IMR-90 (cell line): ENCODE data around the gene CD6. TPM values are rescaled to one million over a fixed set of nuclear protein-coding genes. Genes with fewer than 3 reads are reported as not detected.

Source experiments
- ATAC-seq: fragments of 200-7000 bp; cut with Tn5 transposase; 2 replicates; pipeline ENCODE4 v1.9.1; 2020; ENCODE audit warnings: low read depth, mild to moderate bottlenecking, moderate library complexity
- BruUV-seq: library from RNA; stranded (reverse); fragments of 400-500 nt; replicated peaks from 2 replicates; lab custom pipeline; 2021; lab: Mats Ljungman, UMichigan
- CTCF ChIA-PET: fragments of 300-600 bp; formaldehyde crosslinking; extraction: SDS; loops from one replicate; lab custom pipeline; 2021; ENCODE audit warnings: antibody characterized with exemption; lab: Yijun Ruan, JAX
- POLR2A ChIA-PET: fragments of 300-600 bp; sonication (Branson Sonifier 250); formaldehyde crosslinking; loops from one replicate; lab custom pipeline; 2022; ENCODE audit warnings: antibody characterized with exemption; ENCODE audit not compliant: unreplicated experiment; lab: Charles Lee
- DNase-seq: peaks from one replicate; pipeline ENCODE4 v3.0.0; 2013
- H2AFZ ChIP-seq: replicated peaks from 2 replicates; pipeline ENCODE3; 2013; ENCODE audit warnings: low read length, mild to moderate bottlenecking; ENCODE audit not compliant: poor library complexity
- H2AK5ac ChIP-seq: 2 replicates; pipeline ENCODE4 v1.6.1; 2013; ENCODE audit warnings: low read depth, low read length, inconsistent platforms
- H2AK9ac ChIP-seq: replicated peaks from 2 replicates; pipeline ENCODE3; 2013; ENCODE audit warnings: mild to moderate bottlenecking, low read depth, low read length, moderate library complexity; ENCODE audit not compliant: poor library complexity
- H2BK120ac ChIP-seq: 2 replicates; pipeline ENCODE4 v1.6.1; 2013; ENCODE audit warnings: low read depth, low read length, inconsistent platforms
- H2BK15ac ChIP-seq: 3 replicates; pipeline ENCODE4 v1.6.1; 2013; ENCODE audit warnings: low read depth, low read length, inconsistent platforms
- H2BK20ac ChIP-seq: 2 replicates; pipeline ENCODE4 v1.6.1; 2013; ENCODE audit warnings: low read depth, mild to moderate bottlenecking, inconsistent platforms, low read length, moderate library complexity
- H2BK5ac ChIP-seq: 2 replicates; pipeline ENCODE4 v1.6.1; 2013; ENCODE audit warnings: mild to moderate bottlenecking, low read depth, low read length, inconsistent platforms; ENCODE audit not compliant: poor library complexity, severe bottlenecking
- H3K14ac ChIP-seq: replicated peaks from 2 replicates; pipeline ENCODE4 v1.6.1; 2013; ENCODE audit warnings: low read depth, low read length, inconsistent platforms
- H3K18ac ChIP-seq: 2 replicates; pipeline ENCODE4 v1.6.1; 2013; ENCODE audit warnings: low read depth, low read length, control low read depth
- H3K23ac ChIP-seq: 2 replicates; pipeline ENCODE4 v1.6.1; 2013; ENCODE audit warnings: low read depth, low read length, inconsistent platforms
- H3K27ac ChIP-seq: 2 replicates; pipeline ENCODE4 v1.5.1; 2013; ENCODE audit warnings: mild to moderate bottlenecking, control low read depth, low read length; ENCODE audit not compliant: insufficient read depth
- H3K27me3 ChIP-seq: 2 replicates; pipeline ENCODE4 v1.6.1; 2013; ENCODE audit warnings: low read length; ENCODE audit not compliant: control insufficient read depth, insufficient read depth
- H3K36me3 ChIP-seq: 2 replicates; pipeline ENCODE4 v1.6.1; 2013; ENCODE audit warnings: low read length, mixed read lengths; ENCODE audit not compliant: control insufficient read depth, insufficient read depth
- H3K4ac ChIP-seq: 2 replicates; pipeline ENCODE4 v1.6.1; 2013; ENCODE audit warnings: low read depth, low read length, inconsistent platforms
- H3K4me1 ChIP-seq: 2 replicates; pipeline ENCODE4 v1.6.1; 2013; ENCODE audit warnings: low read length, mixed read lengths; ENCODE audit not compliant: control insufficient read depth, insufficient read depth
- H3K4me2 ChIP-seq: 2 replicates; pipeline ENCODE4 v1.6.1; 2013; ENCODE audit warnings: low read depth, mild to moderate bottlenecking, control low read depth, low read length, moderate library complexity
- H3K4me3 ChIP-seq: 2 replicates; pipeline ENCODE4 v1.5.1; 2013; ENCODE audit warnings: low read depth, mild to moderate bottlenecking, control low read depth, low read length, moderate library complexity; ENCODE audit not compliant: insufficient read depth
- H3K56ac ChIP-seq: 2 replicates; pipeline ENCODE4 v1.6.1; 2013; ENCODE audit warnings: low read length, inconsistent platforms; ENCODE audit not compliant: insufficient read depth; ENCODE audit errors: extremely low read depth
- H3K79me1 ChIP-seq, 2 experiments: 2 replicates each; pipeline ENCODE4 v1.6.1; 2013; ENCODE audit warnings: low read length in 2 of 2, inconsistent platforms in 1 of 2, low read depth in 1 of 2
- H3K9ac ChIP-seq: 2 replicates; pipeline ENCODE4 v1.6.1; 2013; ENCODE audit warnings: low read depth, low read length, control low read depth
- H3K9me1 ChIP-seq: 2 replicates; pipeline ENCODE4 v1.6.1; 2013; ENCODE audit warnings: low read length, inconsistent platforms; ENCODE audit not compliant: insufficient read depth
- H3K9me3 ChIP-seq: 2 replicates; pipeline ENCODE4 v1.6.1; 2013; ENCODE audit warnings: low read length; ENCODE audit not compliant: control insufficient read depth, insufficient read depth
- H4K20me1 ChIP-seq: 2 replicates; pipeline ENCODE4 v1.6.1; 2013; ENCODE audit warnings: low read length, inconsistent platforms; ENCODE audit not compliant: insufficient read depth
- H4K5ac ChIP-seq: 2 replicates; pipeline ENCODE4 v1.6.1; 2013; ENCODE audit warnings: mild to moderate bottlenecking, low read depth, low read length, control low read depth
- H4K8ac ChIP-seq, 2 experiments: 2 replicates each; pipeline ENCODE4 v1.6.1; 2013; ENCODE audit warnings: low read depth in 2 of 2, low read length in 2 of 2, control low read depth in 1 of 2, inconsistent platforms in 1 of 2
- H4K91ac ChIP-seq: 2 replicates; pipeline ENCODE4 v1.6.1; 2013; ENCODE audit warnings: low read depth, low read length, inconsistent platforms; ENCODE audit not compliant: insufficient read depth
- BHLHE40 ChIP-seq: fragments of 150-350 bp; IDR thresholded peaks from 2 replicates; pipeline ENCODE4 v1.6.1; 2016; ENCODE audit warnings: mild to moderate bottlenecking, low read depth, low read length
- CEBPB ChIP-seq: IDR thresholded peaks from 2 replicates; pipeline ENCODE4 v1.6.1; 2012; ENCODE audit warnings: low read depth, low read length, improper control_type of control experiment
- CTCF ChIP-seq: conservative IDR thresholded peaks from 2 replicates; pipeline ENCODE4 v1.5.1; 2012; ENCODE audit warnings: mild to moderate bottlenecking, low read depth, low read length, improper control_type of control experiment
- ELK1 ChIP-seq: fragments of 150-350 bp; IDR thresholded peaks from 2 replicates; pipeline ENCODE4 v1.6.1; 2016; ENCODE audit warnings: low read depth, mild to moderate bottlenecking, low read length, moderate library complexity, borderline replicate concordance
- FOS ChIP-seq: fragments of 150-350 bp; IDR thresholded peaks from 2 replicates; pipeline ENCODE4 v1.6.1; 2016; ENCODE audit warnings: low read depth, low read length
- MAFK ChIP-seq: IDR thresholded peaks from 2 replicates; pipeline ENCODE4 v1.6.1; 2012; ENCODE audit warnings: low read depth, low read length, improper control_type of control experiment
- MAZ ChIP-seq: IDR thresholded peaks from 2 replicates; pipeline ENCODE4 v1.6.1; 2012; ENCODE audit warnings: low read depth, mild to moderate bottlenecking, low read length, improper control_type of control experiment, moderate library complexity, borderline replicate concordance
- MXI1 ChIP-seq: IDR thresholded peaks from 2 replicates; pipeline ENCODE4 v1.6.1; 2012; ENCODE audit warnings: low read depth, mild to moderate bottlenecking, low read length, moderate library complexity, borderline replicate concordance
- NFE2L2 ChIP-seq: fragments of 150-350 bp; IDR thresholded peaks from 2 replicates; pipeline ENCODE4 v1.6.1; 2016; ENCODE audit warnings: low read depth, mild to moderate bottlenecking, low read length
- POLR2A ChIP-seq: IDR thresholded peaks from 2 replicates; pipeline ENCODE4 v1.6.1; 2012; ENCODE audit warnings: mild to moderate bottlenecking, low read depth, low read length
- RAD21 ChIP-seq: IDR thresholded peaks from 2 replicates; pipeline ENCODE4 v1.6.1; 2012; ENCODE audit warnings: low read length, improper control_type of control experiment
- RCOR1 ChIP-seq: IDR thresholded peaks from 2 replicates; pipeline ENCODE4 v1.6.1; 2012; ENCODE audit warnings: mild to moderate bottlenecking, low read length, improper control_type of control experiment; ENCODE audit not compliant: insufficient replicate concordance
- RFX5 ChIP-seq: IDR thresholded peaks from 2 replicates; pipeline ENCODE4 v1.8.0; 2012; ENCODE audit warnings: low read depth, mild to moderate bottlenecking, low read length, moderate library complexity
- SMC3 ChIP-seq: fragments of 150-350 bp; IDR thresholded peaks from 2 replicates; pipeline ENCODE4 v1.6.1; 2016; ENCODE audit warnings: low read depth, mild to moderate bottlenecking, antibody characterized with exemption, low read length, moderate library complexity
- WGBS, 2 experiments: methylation state at CpG; one replicate each; pipeline versions ENCODE4 v1.1.5 to v1.1.7; 2013; ENCODE audit warnings: missing lambda C conversion rate in 2 of 2; ENCODE audit not compliant: insufficient read length in 1 of 2; ENCODE audit errors: extremely low coverage in 2 of 2; 5-methylcytosine and 5-hydroxymethylcytosine counted together
- dilution Hi-C: fragments of 300-500 bp; cut with HindIII; formaldehyde crosslinking; loops from one replicate; pipeline ENCODE4 v1.14.3; 2018; ENCODE audit warnings: low sequenced_read_pairs; ENCODE audit not compliant: unreplicated experiment
- in situ Hi-C: fragments of 300-500 bp; cut with MboI; formaldehyde crosslinking; loops from 3 replicates; pipeline ENCODE4 v1.14.3; 2019; ENCODE audit warnings: low sequenced_read_pairs, inconsistent platforms, mixed read lengths
- intact Hi-C: fragments of 100-400 bp; cut with micrococcal nuclease; formaldehyde crosslinking; loops from 2 replicates; pipeline ENCODE4 v1.10.0; 2022
- polyA plus RNA-seq, 3 experiments: library from polyadenylated mRNA; depleted of rRNA; stranded (reverse); fragments of >200 nt; gene quantifications; 2 replicates each; pipeline ENCODE4 v1.2.3, GENCODE V29; 2012; ENCODE audit warnings: low replicate concordance in 1 of 3
- total RNA-seq: library from RNA; depleted of rRNA; stranded (reverse); fragments of >200 nt; gene quantifications from 2 replicates; pipeline ENCODE4 v1.2.3, GENCODE V29; 2012
- TF ChIP-seq, protein P1 (sequence below): fragments of 150-350 bp; IDR thresholded peaks from 2 replicates; pipeline ENCODE4 v1.6.1; 2017; ENCODE audit warnings: mild to moderate bottlenecking, antibody characterized with exemption, low read length, low read depth

Gene CD6
- total and polyA plus RNA-seq, 2 of the 4 experiments (the other 2 are of a cell fraction) = not detected

DNA sequence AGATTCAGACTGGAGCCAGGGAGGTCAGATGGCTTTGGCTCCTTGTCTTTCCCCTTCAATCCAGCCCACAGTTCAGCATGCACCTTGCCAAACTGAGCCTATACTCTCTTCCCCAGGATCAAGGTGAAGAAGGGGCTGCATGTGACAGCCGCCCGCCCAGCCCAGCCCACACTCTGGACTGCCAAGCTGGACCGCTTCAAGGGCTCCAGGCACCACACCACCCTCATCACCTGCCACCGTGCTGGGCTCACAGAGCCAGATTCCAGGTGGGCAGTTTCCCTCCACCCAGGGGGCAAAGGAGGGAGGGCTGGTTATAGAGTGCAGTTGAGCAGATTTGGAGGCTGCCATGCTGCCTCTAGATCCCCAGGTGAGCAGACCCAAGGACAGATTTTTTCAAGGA is 41.1 kb upstream of the CD6 start:
- ATAC-seq (no peak), DNase-seq (no peak)
- peaks cover 7% of the 10 kb centered on the region; the same call in 1 of the 2 replicates for H3K9me1 ChIP-seq
- H3K18ac ChIP-seq = no peak overlapping the region
- no peak overlapping the region for H2AFZ ChIP-seq
- H3K4me3 ChIP-seq = no peak overlapping the region
- BruUV-seq = no TSS peak
- no peak overlapping the region for H3K4me2 ChIP-seq
- no peak overlapping the region for H3K23ac ChIP-seq
- H3K14ac ChIP-seq = no peak overlapping the region
- H3K27ac ChIP-seq = no peak overlapping the region
- H3K27me3 ChIP-seq = no peaks in the 10 kb centered on the region
- H4K5ac ChIP-seq = no peak overlapping the region
- no peak overlapping the region for H4K91ac ChIP-seq
- no peak overlapping the region for H3K56ac ChIP-seq
- H3K9me3 ChIP-seq = no peaks in the 10 kb centered on the region
- H3K9ac ChIP-seq = no peak overlapping the region
- no peak overlapping the region for H2AK5ac ChIP-seq
- in situ Hi-C loops = no loop called here
- H4K8ac ChIP-seq = no peak overlapping the region
- H3K4ac ChIP-seq = no peak overlapping the region
- no peak overlapping the region for H2BK5ac ChIP-seq
- dilution Hi-C loops = no loop called here
- ChIA-PET CTCF (no interaction called here), POLR2A (no interaction called here)
- no peak overlapping the region for H2AK9ac ChIP-seq
- H4K20me1 ChIP-seq = peaks cover 9% of the 10 kb centered on the region
- H3K4me1 ChIP-seq = peaks cover 6% of the 10 kb centered on the region
- peaks cover 5 to 15% of the 10 kb centered on the region in 2 experiments; a peak in 2 of 4 replicates for H3K79me1 ChIP-seq
- no CpG with 5 or more reads among the region's 4 CpGs for WGBS, 2 experiments
- peaks cover 46% of the 10 kb centered on the region for H3K36me3 ChIP-seq
- no peak for TF ChIP-seq ELK1
- no peak for TF ChIP-seq MAZ
- no peak for TF ChIP-seq MAFK
- no peak for TF ChIP-seq CEBPB
- no peak for TF ChIP-seq FOS
- no peak for TF ChIP-seq NFE2L2
- TF ChIP-seq, protein P1, sequence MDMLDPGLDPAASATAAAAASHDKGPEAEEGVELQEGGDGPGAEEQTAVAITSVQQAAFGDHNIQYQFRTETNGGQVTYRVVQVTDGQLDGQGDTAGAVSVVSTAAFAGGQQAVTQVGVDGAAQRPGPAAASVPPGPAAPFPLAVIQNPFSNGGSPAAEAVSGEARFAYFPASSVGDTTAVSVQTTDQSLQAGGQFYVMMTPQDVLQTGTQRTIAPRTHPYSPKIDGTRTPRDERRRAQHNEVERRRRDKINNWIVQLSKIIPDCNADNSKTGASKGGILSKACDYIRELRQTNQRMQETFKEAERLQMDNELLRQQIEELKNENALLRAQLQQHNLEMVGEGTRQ = no peak
- TF ChIP-seq POLR2A = no peak
- TF ChIP-seq RFX5 = no peak
- no peak for TF ChIP-seq CTCF
- TF ChIP-seq MXI1 = no peak
- TF ChIP-seq RAD21 = no peak
- no peak for TF ChIP-seq RCOR1
- no peak for TF ChIP-seq BHLHE40
- no peak for TF ChIP-seq SMC3
- no peak overlapping the region for H2BK120ac ChIP-seq
- intact Hi-C loops = no loop called here
- H2BK15ac ChIP-seq = no peak overlapping the region
- H2BK20ac ChIP-seq = no peak overlapping the region
